ENCODE data around the gene BUD23. TPM values are rescaled to one million over a fixed set of nuclear protein-coding genes. Genes with fewer than 3 reads are reported as not detected.
A peak's percentile ranks its signal among the peaks of the same experiment; 100 is the strongest.

BUD23 gene
- total and polyA plus RNA-seq, 9 of the 15 experiments (the other 6 are each of a cell fraction or from before 2014, with no cell fraction given): 79.5 to 270 (median 150) TPM

DNA sequence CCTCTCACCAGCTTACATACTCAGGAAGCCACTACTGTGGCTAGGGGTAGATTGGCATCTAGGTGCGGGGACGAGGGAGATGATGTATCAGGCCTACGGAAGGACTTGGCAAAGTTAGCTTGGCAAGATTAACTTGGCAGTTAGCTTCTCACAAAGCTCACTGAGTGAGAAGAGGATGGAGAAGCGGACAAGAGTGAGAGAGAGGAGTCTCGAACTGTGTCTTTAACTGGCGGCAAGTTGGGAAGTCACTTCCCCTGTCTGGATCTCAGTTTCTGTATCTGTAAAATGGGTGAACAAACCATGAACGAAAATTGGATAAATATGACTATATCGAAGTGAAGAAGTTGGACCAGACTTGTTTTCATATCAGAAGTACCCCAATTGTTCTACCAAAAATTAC, 49.6 kb upstream of the BUD23 start:
- no peaks in the 10 kb centered on the region for H3K79me2 ChIP-seq (ENCODE audit: control insufficient read depth, insufficient read depth, low read length)
- peaks cover 16 to 43% of the 10 kb centered on the region in 2 experiments for H3K27me3 ChIP-seq (ENCODE audit: control insufficient read depth in 2 of 2, insufficient read depth in 2 of 2, low read length in 2 of 2)
- in situ Hi-C loops (cut with MboI) (no loop called here), intact Hi-C loops (cut with micrococcal nuclease) (no loop called here)
- H4K20me1 ChIP-seq (replicated peaks; ENCODE audit: control insufficient read depth, insufficient read depth, low read length): peaks cover 5% of the 10 kb centered on the region; the same call in 1 of the 2 replicates
- H3K36me3 ChIP-seq (ENCODE audit: control insufficient read depth, insufficient read depth, low read length): no peaks in the 10 kb centered on the region
- H3K4me3 ChIP-seq: no peak overlapping the region
- H3K4me1 ChIP-seq (replicated peaks in 1 of 2; ENCODE audit: control insufficient read depth in 2 of 2, insufficient read depth in 2 of 2, low read length in 2 of 2): no peaks in the 10 kb centered on the region; a peak in 1 of 5 replicates
- TF ChIP-seq ZNF212 (CRISPR knock-in tag; IDR thresholded peaks at IDR 0.05) (no peak), ZNF121 (CRISPR knock-in tag; conservative IDR thresholded peaks at IDR 0.05) (peak; percentile 56), HDAC2 (IDR thresholded peaks at IDR 0.05) (peak; percentile 61; the same call in 1 of the 2 replicates), ADNP (tag; IDR thresholded peaks at IDR 0.05) (peak; percentile 62; the same call in 1 of the 2 replicates), RBM25 (IDR thresholded peaks at IDR 0.05; ENCODE audit: low read depth, low read length, severe bottlenecking) (peak; percentile 93), KDM1A (IDR thresholded peaks at IDR 0.05) (peak; percentile 39 to 66), HDAC8 (tag; IDR thresholded peaks at IDR 0.05) (no peak), IFI16 (CRISPR knock-in tag; IDR thresholded peaks at IDR 0.05) (no peak), USF2 (CRISPR knock-in tag; IDR thresholded peaks at IDR 0.05) (no peak), BCOR (IDR thresholded peaks at IDR 0.05) (peak; percentile 79)
- TF ChIP-seq, protein P1, sequence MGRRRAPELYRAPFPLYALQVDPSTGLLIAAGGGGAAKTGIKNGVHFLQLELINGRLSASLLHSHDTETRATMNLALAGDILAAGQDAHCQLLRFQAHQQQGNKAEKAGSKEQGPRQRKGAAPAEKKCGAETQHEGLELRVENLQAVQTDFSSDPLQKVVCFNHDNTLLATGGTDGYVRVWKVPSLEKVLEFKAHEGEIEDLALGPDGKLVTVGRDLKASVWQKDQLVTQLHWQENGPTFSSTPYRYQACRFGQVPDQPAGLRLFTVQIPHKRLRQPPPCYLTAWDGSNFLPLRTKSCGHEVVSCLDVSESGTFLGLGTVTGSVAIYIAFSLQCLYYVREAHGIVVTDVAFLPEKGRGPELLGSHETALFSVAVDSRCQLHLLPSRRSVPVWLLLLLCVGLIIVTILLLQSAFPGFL (CRISPR knock-in tag; IDR thresholded peaks at IDR 0.05): 0 out of 2 replicates have a peak, but pooled peaks have one; percentile 28
- TF ChIP-seq, protein P2, sequence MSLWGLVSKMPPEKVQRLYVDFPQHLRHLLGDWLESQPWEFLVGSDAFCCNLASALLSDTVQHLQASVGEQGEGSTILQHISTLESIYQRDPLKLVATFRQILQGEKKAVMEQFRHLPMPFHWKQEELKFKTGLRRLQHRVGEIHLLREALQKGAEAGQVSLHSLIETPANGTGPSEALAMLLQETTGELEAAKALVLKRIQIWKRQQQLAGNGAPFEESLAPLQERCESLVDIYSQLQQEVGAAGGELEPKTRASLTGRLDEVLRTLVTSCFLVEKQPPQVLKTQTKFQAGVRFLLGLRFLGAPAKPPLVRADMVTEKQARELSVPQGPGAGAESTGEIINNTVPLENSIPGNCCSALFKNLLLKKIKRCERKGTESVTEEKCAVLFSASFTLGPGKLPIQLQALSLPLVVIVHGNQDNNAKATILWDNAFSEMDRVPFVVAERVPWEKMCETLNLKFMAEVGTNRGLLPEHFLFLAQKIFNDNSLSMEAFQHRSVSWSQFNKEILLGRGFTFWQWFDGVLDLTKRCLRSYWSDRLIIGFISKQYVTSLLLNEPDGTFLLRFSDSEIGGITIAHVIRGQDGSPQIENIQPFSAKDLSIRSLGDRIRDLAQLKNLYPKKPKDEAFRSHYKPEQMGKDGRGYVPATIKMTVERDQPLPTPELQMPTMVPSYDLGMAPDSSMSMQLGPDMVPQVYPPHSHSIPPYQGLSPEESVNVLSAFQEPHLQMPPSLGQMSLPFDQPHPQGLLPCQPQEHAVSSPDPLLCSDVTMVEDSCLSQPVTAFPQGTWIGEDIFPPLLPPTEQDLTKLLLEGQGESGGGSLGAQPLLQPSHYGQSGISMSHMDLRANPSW (CRISPR knock-in tag; IDR thresholded peaks at IDR 0.05): no peak
- no peak overlapping the region for H3K9ac ChIP-seq (ENCODE audit: insufficient read depth in 1 of 2, low read depth in 2 of 2, low read length in 2 of 2)
- H2AFZ ChIP-seq (ENCODE audit: low read depth, low read length): no peak overlapping the region
- BruUV-seq (replicated peaks): no TSS peak
- H3K9me1 ChIP-seq (ENCODE audit: control insufficient read depth, insufficient read depth, low read length): no peaks in the 10 kb centered on the region
- H3K27ac ChIP-seq (ENCODE audit: extremely low read depth, low read depth, low read length): no peak overlapping the region
- ATAC-seq: no peak
- no peak overlapping the region for H3K4me2 ChIP-seq (ENCODE audit: insufficient read depth, low read length)
- H3K9me3 ChIP-seq (replicated peaks; ENCODE audit: control insufficient read depth, insufficient read depth, low read depth, low read length): no peaks in the 10 kb centered on the region
- WGBS (ENCODE audit: insufficient coverage, low coverage, missing lambda C conversion rate): 10% methylated on average over 8 of the region's 8 CpGs
- POLR2A ChIA-PET: no interaction called here
- CTCF ChIA-PET (ENCODE audit: low intra/inter-chr PET ratio): no interaction called here
- no peak for FAIRE-seq
- no peak for DNase-seq (ENCODE audit: extremely low read depth in 1 of 4, low spot score in 3 of 4)
